Activated CD4-positive, alpha-beta T cell treated with anti-CD3 and anti-CD28 coated beads, Interleukin-2, amount 50 U/mL, for 48 hours (primary cell): Measurements from ENCODE around the gene ADI1.
"Not testable (repeated sequence)": the region's sequence is repeated elsewhere in the genome, so short reads cannot be mapped to it uniquely, and the experiment has no call there.

Source experiments
- DNase-seq, 2 experiments: peaks; one replicate each; pipeline ENCODE4 v3.0.0-alpha.2; 2020

Gene ADI1

GRCh38 chr2:3527886-3528785 is 8.8 kb upstream of the ADI1 start:
- no peak for DNase-seq

GRCh38 chr2:3526871-3527270 is 7.5 kb upstream of the ADI1 start:
- no peak for DNase-seq

- DNase-seq: no peak
Observed at GRCh38 chr2:3523551-3524041, 4.3 kb upstream of the ADI1 start.

- DNase-seq: no peak
Observed at GRCh38 chr2:3522961-3523421, 3.7 kb upstream of the ADI1 start.

- no peak for DNase-seq
Observed at GRCh38 chr2:3520591-3520990, 1.3 kb upstream of the ADI1 start.

- peak; percentile 97 to 98 for DNase-seq
Observed at GRCh38 chr2:3518496-3519254, 656 bp downstream of the ADI1 start.

GRCh38 chr2:3517948-3518495 is 1.3 kb downstream of the ADI1 start:
- no peak for DNase-seq

- DNase-seq: no peak
Observed at GRCh38 chr2:3516831-3517230, 2.5 kb downstream of the ADI1 start.

- DNase-seq: not testable (repeated sequence)
Observed at GRCh38 chr2:3515438-3515837, 3.9 kb downstream of the ADI1 start.

GRCh38 chr2:3513026-3513810 is 6.1 kb downstream of the ADI1 start:
- DNase-seq: no peak

GRCh38 chr2:3512086-3512485 is 7.2 kb downstream of the ADI1 start:
- no peak for DNase-seq

GRCh38 chr2:3505771-3506170 is 13.6 kb downstream of the ADI1 start:
- no peak for DNase-seq

GRCh38 chr2:3504741-3505140 is 14.6 kb downstream of the ADI1 start:
- DNase-seq: no peak

GRCh38 chr2:3503483-3503882 is 15.8 kb downstream of the ADI1 start:
- no peak for DNase-seq

GRCh38 chr2:3503046-3503445 is 16.3 kb downstream of the ADI1 start:
- no peak for DNase-seq

GRCh38 chr2:3500326-3500899 is 18.9 kb downstream of the ADI1 start:
- no peak for DNase-seq

- no peak for DNase-seq
Observed at GRCh38 chr2:3498783-3499394, 20.4 kb downstream of the ADI1 start.

GRCh38 chr2:3496708-3497080 is 22.6 kb downstream of the ADI1 start:
- DNase-seq: not testable (repeated sequence)

GRCh38 chr2:3494984-3495666 is 24.2 kb downstream of the ADI1 start:
- DNase-seq: no peak

- no peak for DNase-seq
Observed at GRCh38 chr2:3493615-3494007, 25.7 kb downstream of the ADI1 start.

- DNase-seq: no peak
Observed at GRCh38 chr2:3492951-3493614, 26.2 kb downstream of the ADI1 start.
